ENCODE results near the gene SHH. TPM values are rescaled to one million over a fixed set of nuclear protein-coding genes. Genes with fewer than 3 reads are reported as not detected.

Gene SHH
- total and polyA plus RNA-seq, 2 of the 13 experiments (the other 11 are each of a cell fraction or from before 2014, with no cell fraction given): 1.9 to 3.4 TPM

GRCh38 chr7:155831807-155832524 lies 19.7 kb upstream of the SHH start (continued):
- TF ChIP-seq, protein P1, sequence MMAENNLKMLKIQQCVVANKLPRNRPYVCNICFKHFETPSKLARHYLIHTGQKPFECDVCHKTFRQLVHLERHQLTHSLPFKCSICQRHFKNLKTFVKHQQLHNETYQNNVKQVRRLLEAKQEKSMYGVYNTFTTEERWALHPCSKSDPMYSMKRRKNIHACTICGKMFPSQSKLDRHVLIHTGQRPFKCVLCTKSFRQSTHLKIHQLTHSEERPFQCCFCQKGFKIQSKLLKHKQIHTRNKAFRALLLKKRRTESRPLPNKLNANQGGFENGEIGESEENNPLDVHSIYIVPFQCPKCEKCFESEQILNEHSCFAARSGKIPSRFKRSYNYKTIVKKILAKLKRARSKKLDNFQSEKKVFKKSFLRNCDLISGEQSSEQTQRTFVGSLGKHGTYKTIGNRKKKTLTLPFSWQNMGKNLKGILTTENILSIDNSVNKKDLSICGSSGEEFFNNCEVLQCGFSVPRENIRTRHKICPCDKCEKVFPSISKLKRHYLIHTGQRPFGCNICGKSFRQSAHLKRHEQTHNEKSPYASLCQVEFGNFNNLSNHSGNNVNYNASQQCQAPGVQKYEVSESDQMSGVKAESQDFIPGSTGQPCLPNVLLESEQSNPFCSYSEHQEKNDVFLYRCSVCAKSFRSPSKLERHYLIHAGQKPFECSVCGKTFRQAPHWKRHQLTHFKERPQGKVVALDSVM (CRISPR knock-in tag; IDR thresholded peaks at IDR 0.05): peak; percentile 31; the same call in 1 of the 2 replicates
- TF ChIP-seq ZBTB4 (CRISPR knock-in tag; IDR thresholded peaks at IDR 0.05; ENCODE audit: borderline replicate concordance): 0 out of 2 replicates have a peak, but pooled peaks have one; percentile 36
- no peak for TF ChIP-seq NFYC (CRISPR knock-in tag; IDR thresholded peaks at IDR 0.05)
- TF ChIP-seq ZNF800 (CRISPR knock-in tag; IDR thresholded peaks at IDR 0.05): no peak
- TF ChIP-seq, protein P2, sequence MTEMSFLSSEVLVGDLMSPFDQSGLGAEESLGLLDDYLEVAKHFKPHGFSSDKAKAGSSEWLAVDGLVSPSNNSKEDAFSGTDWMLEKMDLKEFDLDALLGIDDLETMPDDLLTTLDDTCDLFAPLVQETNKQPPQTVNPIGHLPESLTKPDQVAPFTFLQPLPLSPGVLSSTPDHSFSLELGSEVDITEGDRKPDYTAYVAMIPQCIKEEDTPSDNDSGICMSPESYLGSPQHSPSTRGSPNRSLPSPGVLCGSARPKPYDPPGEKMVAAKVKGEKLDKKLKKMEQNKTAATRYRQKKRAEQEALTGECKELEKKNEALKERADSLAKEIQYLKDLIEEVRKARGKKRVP (CRISPR knock-in tag; IDR thresholded peaks at IDR 0.05): peak in 1 of 2 experiments; percentile 79; a peak in 2 of 4 replicates
- TF ChIP-seq FOXA1 (IDR thresholded peaks at IDR 0.05): no peak
- peak; percentile 57 for TF ChIP-seq FOXA1 (CRISPR knock-in tag; IDR thresholded peaks at IDR 0.05)
- TF ChIP-seq ZNF749 (CRISPR knock-in tag; IDR thresholded peaks at IDR 0.05; ENCODE audit: borderline replicate concordance): no peak
- TF ChIP-seq, protein P3, sequence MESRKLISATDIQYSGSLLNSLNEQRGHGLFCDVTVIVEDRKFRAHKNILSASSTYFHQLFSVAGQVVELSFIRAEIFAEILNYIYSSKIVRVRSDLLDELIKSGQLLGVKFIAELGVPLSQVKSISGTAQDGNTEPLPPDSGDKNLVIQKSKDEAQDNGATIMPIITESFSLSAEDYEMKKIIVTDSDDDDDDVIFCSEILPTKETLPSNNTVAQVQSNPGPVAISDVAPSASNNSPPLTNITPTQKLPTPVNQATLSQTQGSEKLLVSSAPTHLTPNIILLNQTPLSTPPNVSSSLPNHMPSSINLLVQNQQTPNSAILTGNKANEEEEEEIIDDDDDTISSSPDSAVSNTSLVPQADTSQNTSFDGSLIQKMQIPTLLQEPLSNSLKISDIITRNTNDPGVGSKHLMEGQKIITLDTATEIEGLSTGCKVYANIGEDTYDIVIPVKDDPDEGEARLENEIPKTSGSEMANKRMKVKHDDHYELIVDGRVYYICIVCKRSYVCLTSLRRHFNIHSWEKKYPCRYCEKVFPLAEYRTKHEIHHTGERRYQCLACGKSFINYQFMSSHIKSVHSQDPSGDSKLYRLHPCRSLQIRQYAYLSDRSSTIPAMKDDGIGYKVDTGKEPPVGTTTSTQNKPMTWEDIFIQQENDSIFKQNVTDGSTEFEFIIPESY (CRISPR knock-in tag; IDR thresholded peaks at IDR 0.05): peak; percentile 78; the same call in 1 of the 2 replicates
- no peak for TF ChIP-seq SRF (IDR thresholded peaks at IDR 0.05; ENCODE audit: low read depth, low read length)
- TF ChIP-seq TP53 (CRISPR knock-in tag; conservative IDR thresholded peaks at IDR 0.05): no peak
- peak; percentile 22; the same call in 1 of the 2 replicates for TF ChIP-seq SAP130 (CRISPR knock-in tag; IDR thresholded peaks at IDR 0.05; ENCODE audit: low read depth)
- TF ChIP-seq, protein P4, sequence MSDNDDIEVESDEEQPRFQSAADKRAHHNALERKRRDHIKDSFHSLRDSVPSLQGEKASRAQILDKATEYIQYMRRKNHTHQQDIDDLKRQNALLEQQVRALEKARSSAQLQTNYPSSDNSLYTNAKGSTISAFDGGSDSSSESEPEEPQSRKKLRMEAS (IDR thresholded peaks at IDR 0.05): peak; percentile 53
- 0 out of 2 replicates have a peak, but pooled peaks have one; percentile 47 for TF ChIP-seq ZNF350 (CRISPR knock-in tag; IDR thresholded peaks at IDR 0.05; ENCODE audit: borderline replicate concordance, low read depth)
- peak; percentile 27; the same call in 1 of the 2 replicates for TF ChIP-seq ISL2 (CRISPR knock-in tag; IDR thresholded peaks at IDR 0.05)
- TF ChIP-seq ZSCAN5A (CRISPR knock-in tag; IDR thresholded peaks at IDR 0.05; ENCODE audit: borderline replicate concordance): no peak

All from HepG2 (cell line).